Hepatocyte (in vitro differentiated cells): ENCODE data around the gene GET3.

Source experiments
- CTCF ChIP-seq: fragments of 200-600 bp; sonication (generic); IDR thresholded peaks from 2 replicates; pipeline ENCODE4 v1.5.1; 2016; ENCODE audit warnings: antibody characterized with exemption, mild to moderate bottlenecking; ENCODE audit not compliant: poor library complexity
- EZH2 ChIP-seq: fragments of 200-600 bp; sonication (generic); IDR thresholded peaks from 2 replicates; pipeline ENCODE4 v1.6.1; 2016; ENCODE audit warnings: antibody characterized with exemption, mild to moderate bottlenecking, borderline replicate concordance
- EZH2phosphoT487 ChIP-seq: fragments of 200-600 bp; sonication (generic); IDR thresholded peaks from one replicate; pipeline ENCODE4 v1.6.1; 2018; ENCODE audit warnings: antibody characterized with exemption, mild to moderate bottlenecking, low read depth, moderate library complexity; ENCODE audit not compliant: unreplicated experiment, severe bottlenecking

- TF ChIP-seq CTCF: no peak
- TF ChIP-seq EZH2phosphoT487: no peak
- TF ChIP-seq EZH2: no peak
These were observed 11.2 kb downstream of the GET3 start for GRCh38 chr19:12748489-12748888.
